Duodenal mucosa (tissue), 2 donors: Measurements from ENCODE around the gene DCLK3.

ENCODE experiments used
- H3K27ac ChIP-seq: one replicate; pipeline ENCODE4 v1.7.0; 2013; ENCODE audit warnings: low read depth, low read length
- H3K27me3 ChIP-seq, 2 donors: one replicate each; pipeline ENCODE4 v1.7.0; 2013; ENCODE audit warnings: low read length in 2 of 2, control low read depth in 1 of 2; ENCODE audit not compliant: insufficient read depth in 2 of 2, control insufficient read depth in 1 of 2
- H3K36me3 ChIP-seq, 2 donors: one replicate each; pipeline ENCODE4 v1.7.0; 2013; ENCODE audit warnings: low read length in 2 of 2, control low read depth in 1 of 2; ENCODE audit not compliant: insufficient read depth in 2 of 2, control insufficient read depth in 1 of 2
- H3K4me1 ChIP-seq, 2 donors: one replicate each; pipeline ENCODE4 v1.7.0; 2013; ENCODE audit warnings: low read length in 2 of 2, control low read depth in 1 of 2; ENCODE audit not compliant: insufficient read depth in 2 of 2, control insufficient read depth in 1 of 2
- H3K4me3 ChIP-seq, 2 donors: one replicate each; pipeline ENCODE4 v1.7.0; 2013; ENCODE audit warnings: low read length in 2 of 2, low read depth in 1 of 2
- H3K9ac ChIP-seq, 2 donors: one replicate each; pipeline ENCODE4 v1.7.0; 2013; ENCODE audit warnings: low read length in 2 of 2, low read depth in 1 of 2
- H3K9me3 ChIP-seq, 2 donors: one replicate each; pipeline ENCODE4 v1.7.0; 2013; ENCODE audit warnings: low read length in 2 of 2, control low read depth in 1 of 2; ENCODE audit not compliant: control insufficient read depth in 1 of 2

Gene DCLK3

DNA sequence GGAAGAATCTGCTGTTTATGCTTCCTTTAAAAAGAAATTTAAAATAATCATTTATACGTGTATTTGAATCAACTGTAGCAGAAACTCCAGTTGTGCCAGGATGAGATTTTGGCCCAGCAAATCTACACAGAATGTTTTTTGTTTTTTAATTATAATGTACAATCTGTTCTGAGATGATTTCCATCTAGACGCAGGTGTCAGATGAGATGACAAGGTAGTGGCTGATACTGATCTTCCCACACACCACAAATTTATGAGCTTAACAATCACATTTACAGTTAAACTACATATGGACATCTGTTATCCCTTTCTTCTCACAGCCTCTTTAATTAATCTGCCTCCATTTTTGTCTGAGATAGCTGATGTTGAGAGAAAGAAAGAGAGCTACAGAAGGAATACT, 23.6 kb downstream of the DCLK3 start:
- Histone ChIP-seq H3K27ac (no peak overlapping the region), H3K9ac (no peak overlapping the region), H3K27me3 (no peaks in the 10 kb centered on the region), H3K4me3 (no peak overlapping the region), H3K36me3 (no peaks in the 10 kb centered on the region), H3K4me1 (no peaks in the 10 kb centered on the region), H3K9me3 (no peaks in the 10 kb centered on the region)

- no peaks in the 10 kb centered on the region for H3K9me3 ChIP-seq
- no peaks in the 10 kb centered on the region for H3K27me3 ChIP-seq
- no peak overlapping the region for H3K9ac ChIP-seq
- H3K4me1 ChIP-seq = peaks cover 0 to 5% of the 10 kb centered on the region in 2 donors
- H3K27ac ChIP-seq = no peak overlapping the region
- no peak overlapping the region for H3K4me3 ChIP-seq
- no peaks in the 10 kb centered on the region for H3K36me3 ChIP-seq
Observed at GRCh38 chr3:36738702-36739101, 25.7 kb downstream of the DCLK3 start.

GRCh38 chr3:36736301-36736700, 28.1 kb downstream of the DCLK3 start:
- Histone ChIP-seq H3K9me3 (no peaks in the 10 kb centered on the region), H3K36me3 (no peaks in the 10 kb centered on the region), H3K4me3 (no peak overlapping the region), H3K9ac (no peak overlapping the region), H3K4me1 (peaks cover 9 to 20% of the 10 kb centered on the region in 2 donors), H3K27ac (no peak overlapping the region), H3K27me3 (no peaks in the 10 kb centered on the region)

GRCh38 chr3:36734742-36735141, 29.6 kb downstream of the DCLK3 start:
- no peak overlapping the region for H3K9ac ChIP-seq
- no peak overlapping the region for H3K4me3 ChIP-seq
- no peaks in the 10 kb centered on the region for H3K27me3 ChIP-seq
- no peak overlapping the region for H3K27ac ChIP-seq
- no peaks in the 10 kb centered on the region for H3K36me3 ChIP-seq
- H3K9me3 ChIP-seq = no peaks in the 10 kb centered on the region
- peaks cover 12 to 30% of the 10 kb centered on the region in 2 donors for H3K4me1 ChIP-seq

DNA sequence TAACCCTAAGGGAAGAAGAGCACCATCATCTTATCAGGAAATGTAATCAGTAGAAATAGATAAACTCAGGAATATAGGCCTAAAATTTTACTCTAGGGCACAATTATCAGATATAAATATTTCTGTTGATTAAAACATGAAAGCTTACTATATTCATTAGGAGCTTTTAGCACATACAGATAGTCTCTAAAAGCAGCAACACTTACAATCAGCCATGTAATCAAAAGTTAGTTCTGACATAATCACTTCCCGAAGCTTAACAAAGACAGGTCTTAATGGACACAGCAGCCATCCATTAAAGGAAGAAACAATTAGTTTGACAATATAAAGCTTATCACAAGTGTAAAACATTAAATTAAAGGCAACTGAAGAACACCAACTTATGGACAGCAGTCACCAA, 30.6 kb downstream of the DCLK3 start:
- H3K27me3 ChIP-seq = no peaks in the 10 kb centered on the region
- no peak overlapping the region for H3K27ac ChIP-seq
- H3K4me3 ChIP-seq = no peak overlapping the region
- H3K9ac ChIP-seq = no peak overlapping the region
- H3K4me1 ChIP-seq = peaks cover 12 to 30% of the 10 kb centered on the region in 2 donors
- no peaks in the 10 kb centered on the region for H3K36me3 ChIP-seq
- H3K9me3 ChIP-seq = no peaks in the 10 kb centered on the region

GRCh38 chr3:36733162-36733696, 31.1 kb downstream of the DCLK3 start:
- Histone ChIP-seq H3K27ac (no peak overlapping the region), H3K9ac (no peak overlapping the region), H3K9me3 (no peaks in the 10 kb centered on the region), H3K4me3 (no peak overlapping the region), H3K27me3 (no peaks in the 10 kb centered on the region), H3K36me3 (no peaks in the 10 kb centered on the region), H3K4me1 (peaks cover 12 to 30% of the 10 kb centered on the region in 2 donors)

GRCh38 chr3:36730966-36731365, 33.4 kb downstream of the DCLK3 start:
- Histone ChIP-seq H3K36me3 (no peaks in the 10 kb centered on the region), H3K4me3 (no peak overlapping the region), H3K9ac (no peak overlapping the region), H3K4me1 (peaks cover 12 to 30% of the 10 kb centered on the region in 2 donors), H3K27me3 (no peaks in the 10 kb centered on the region), H3K27ac (no peak overlapping the region), H3K9me3 (no peaks in the 10 kb centered on the region)

DNA sequence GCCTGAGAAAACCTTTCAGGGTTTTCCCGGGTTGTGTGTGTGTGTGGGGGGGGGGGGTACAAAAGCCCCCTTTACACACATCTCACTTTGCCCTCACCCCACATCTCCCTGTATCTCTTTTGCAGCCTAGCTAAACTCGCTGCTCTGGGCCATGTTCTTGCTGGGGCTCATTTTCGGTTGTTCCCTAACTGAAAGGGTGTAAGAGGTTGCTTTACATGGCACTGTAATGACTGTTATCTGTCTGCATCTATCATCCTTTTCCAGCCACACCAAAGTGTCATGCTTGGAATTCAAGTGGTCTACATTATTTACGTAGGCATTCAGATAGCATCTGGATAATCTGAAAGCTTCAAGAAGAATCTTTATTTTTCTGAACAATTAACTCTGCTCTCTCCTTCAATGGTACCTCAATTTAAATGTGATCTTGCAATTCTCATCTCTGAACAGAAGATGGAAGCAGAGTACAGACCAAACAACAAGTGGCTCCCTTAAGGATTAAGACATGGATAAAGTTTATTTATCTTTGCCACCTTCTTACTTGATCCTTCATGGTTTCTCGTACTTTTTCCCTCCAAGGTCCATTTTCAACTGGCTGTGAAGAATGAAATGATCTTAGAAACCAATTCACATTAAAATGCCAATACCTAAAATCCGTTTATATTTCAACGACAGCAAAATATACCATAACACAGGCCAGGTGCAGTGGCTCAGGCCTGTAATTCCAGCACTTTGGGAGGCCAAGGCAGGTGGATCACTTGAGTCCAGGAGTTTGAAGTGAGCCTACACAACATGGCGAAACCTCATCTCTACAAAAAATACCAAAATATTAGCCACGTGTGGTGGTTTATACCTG, 34.9 kb downstream of the DCLK3 start:
- peaks cover 12 to 30% of the 10 kb centered on the region in 2 donors for H3K4me1 ChIP-seq
- H3K9me3 ChIP-seq = no peaks in the 10 kb centered on the region
- H3K4me3 ChIP-seq = no peak overlapping the region
- H3K36me3 ChIP-seq = no peaks in the 10 kb centered on the region
- no peak overlapping the region for H3K9ac ChIP-seq
- H3K27me3 ChIP-seq = no peaks in the 10 kb centered on the region
- no peak overlapping the region for H3K27ac ChIP-seq

DNA sequence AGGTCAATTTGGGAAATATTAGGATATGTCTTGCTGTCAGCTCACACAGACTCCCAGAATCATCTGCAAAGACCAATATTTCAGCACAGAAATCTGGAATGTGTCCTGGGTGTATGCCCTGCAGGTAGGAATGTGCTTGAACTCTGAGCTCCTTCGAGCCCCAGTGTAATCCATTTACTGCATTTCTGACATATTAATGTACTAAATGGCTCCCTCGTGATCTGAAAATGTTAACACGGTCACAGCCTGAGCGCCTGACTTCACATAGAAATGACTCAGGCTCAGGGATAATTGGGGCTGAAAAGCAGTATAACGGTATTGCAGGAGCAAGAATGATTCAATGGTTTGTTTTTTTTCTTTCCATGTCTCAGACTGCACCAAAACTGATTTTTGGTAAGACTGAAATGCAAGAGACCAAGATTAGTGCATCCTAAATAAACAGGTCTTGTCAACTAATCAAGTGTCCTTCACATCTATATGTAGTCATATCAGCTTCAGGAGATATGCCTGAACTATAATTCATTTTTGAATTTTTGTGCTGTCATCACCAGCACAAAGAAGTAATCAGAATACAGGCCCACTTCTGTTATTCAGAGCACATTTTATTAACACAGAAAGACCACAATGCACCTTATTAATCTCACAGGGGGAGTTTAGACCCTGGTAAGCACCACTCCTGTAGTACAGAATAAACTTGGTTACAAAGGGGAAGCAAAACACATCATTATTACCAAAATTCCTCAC, 49.8 kb downstream of the DCLK3 start:
- Histone ChIP-seq H3K36me3 (no peaks in the 10 kb centered on the region), H3K27ac (no peak overlapping the region), H3K4me3 (no peak overlapping the region), H3K4me1 (no peaks in the 10 kb centered on the region), H3K27me3 (no peaks in the 10 kb centered on the region), H3K9ac (no peak overlapping the region), H3K9me3 (no peaks in the 10 kb centered on the region)

- H3K9ac ChIP-seq = no peak overlapping the region
- H3K4me1 ChIP-seq = no peaks in the 10 kb centered on the region
- H3K4me3 ChIP-seq = no peak overlapping the region
- no peaks in the 10 kb centered on the region for H3K27me3 ChIP-seq
- H3K36me3 ChIP-seq = no peaks in the 10 kb centered on the region
- H3K27ac ChIP-seq = no peak overlapping the region
- H3K9me3 ChIP-seq = no peaks in the 10 kb centered on the region
Observed at GRCh38 chr3:36713904-36714303, 50.4 kb downstream of the DCLK3 start.
